Stimulated activated CD4-positive, alpha-beta T cell treated with anti-CD3 and anti-CD28 coated beads, Interleukin-4, amount 100 ng/mL, for 4 hours (primary cell): ENCODE data around the gene KIF17.

Experiments
- DNase-seq, 2 experiments: peaks; one replicate each; pipeline ENCODE4 v3.0.0-alpha.2; 2020

KIF17 gene

GRCh38 chr1:20717452-20718342, at the start of gene KIF17:
Gene KIF17 (minus strand): TSS chr1:20718007. CDS start chr1:20717706, 301 bp downstream.
- peak; percentile 66 to 69 for DNase-seq

GRCh38 chr1:20767271-20767670, 49.5 kb upstream of the KIF17 start:
- DNase-seq = no peak

GRCh38 chr1:20763417-20763816, 45.6 kb upstream of the KIF17 start:
- no peak for DNase-seq

- no peak for DNase-seq
Observed at GRCh38 chr1:20760322-20760721, 42.5 kb upstream of the KIF17 start.

GRCh38 chr1:20753589-20753988, 35.8 kb upstream of the KIF17 start:
- no peak for DNase-seq

GRCh38 chr1:20751462-20751990, 33.7 kb upstream of the KIF17 start:
- DNase-seq = no peak

- DNase-seq = no peak
Observed at GRCh38 chr1:20742671-20743070, 24.9 kb upstream of the KIF17 start.

GRCh38 chr1:20740781-20741180, 23.0 kb upstream of the KIF17 start:
- no peak for DNase-seq

- DNase-seq = no peak
Observed at GRCh38 chr1:20739225-20739624, 21.4 kb upstream of the KIF17 start.

- DNase-seq = no peak
Observed at GRCh38 chr1:20735581-20736111, 17.8 kb upstream of the KIF17 start.

- no peak for DNase-seq
Observed at GRCh38 chr1:20733360-20733975, 15.7 kb upstream of the KIF17 start.

GRCh38 chr1:20732588-20733359, 15.0 kb upstream of the KIF17 start, which contains the start of gene SH2D5:
Gene SH2D5 (minus strand): TSS chr1:20732703. CDS start chr1:20728044, 4,659 bp downstream.
- DNase-seq = peak; percentile 63 to 84

- DNase-seq = peak; percentile 68 to 79
Observed at GRCh38 chr1:20732071-20732587, 14.3 kb upstream of the KIF17 start.

GRCh38 chr1:20731057-20731991, 13.5 kb upstream of the KIF17 start:
- DNase-seq = peak in 1 of 2 experiments; percentile 14

- no peak for DNase-seq
Observed at GRCh38 chr1:20730690-20731056, 12.9 kb upstream of the KIF17 start.

- DNase-seq = no peak
Observed at GRCh38 chr1:20729990-20730689, 12.3 kb upstream of the KIF17 start.

GRCh38 chr1:20729155-20729931, 11.5 kb upstream of the KIF17 start:
- no peak for DNase-seq

GRCh38 chr1:20728371-20729154, 10.8 kb upstream of the KIF17 start:
- no peak for DNase-seq

- DNase-seq = no peak
Observed at GRCh38 chr1:20727746-20728316, 10.0 kb upstream of the KIF17 start.
